Ovary (tissue), 3 donors: ENCODE measurements around the gene SLC22A14.

Source experiments
- EP300 ChIP-seq: sonication (generic); formaldehyde crosslinking; IDR thresholded peaks from one replicate; pipeline ENCODE4 v1.6.1; 2017; ENCODE audit warnings: antibody characterized with exemption
- POLR2A ChIP-seq: fragments of 450-650 bp; IDR thresholded peaks from one replicate; pipeline ENCODE4 v1.6.1; 2017; ENCODE audit warnings: antibody characterized with exemption, mild to moderate bottlenecking, moderate library complexity
- TF ChIP-seq, protein P1 (sequence below), 3 donors: fragments of 450-650 bp in 2 of 3; fragments of 200-600 bp in 1 of 3; IDR thresholded peaks; one replicate each; pipeline versions ENCODE4 v1.5.1 to v1.8.0; 2016 to 2022; ENCODE audit warnings: antibody characterized with exemption in 3 of 3, mild to moderate bottlenecking in 1 of 3
- donor health status: DM: no; HTN: no; CAD: no.

DNA sequence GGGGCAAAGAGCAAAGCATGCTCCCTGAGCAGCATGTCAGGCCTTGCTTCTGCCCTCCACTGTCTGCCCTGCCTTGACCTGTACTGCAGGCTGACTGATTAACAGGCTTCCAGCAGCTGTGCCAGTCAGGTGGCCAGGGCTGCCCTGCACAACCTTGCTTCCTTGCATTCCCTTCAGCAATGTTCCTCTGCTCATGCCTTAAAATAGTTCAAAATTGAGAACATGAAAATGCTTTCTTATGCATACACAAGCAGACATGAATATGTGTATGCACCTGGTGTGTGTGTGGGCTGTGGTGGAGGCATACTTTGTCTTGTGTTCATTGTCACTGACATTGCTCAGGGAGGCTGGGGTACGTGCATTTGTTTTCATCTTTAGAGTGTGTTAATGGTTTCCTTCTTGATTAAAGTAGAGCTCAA lies 17.7 kb upstream of the SLC22A14 start:
- TF ChIP-seq POLR2A, result no peak
- TF ChIP-seq, protein P1, sequence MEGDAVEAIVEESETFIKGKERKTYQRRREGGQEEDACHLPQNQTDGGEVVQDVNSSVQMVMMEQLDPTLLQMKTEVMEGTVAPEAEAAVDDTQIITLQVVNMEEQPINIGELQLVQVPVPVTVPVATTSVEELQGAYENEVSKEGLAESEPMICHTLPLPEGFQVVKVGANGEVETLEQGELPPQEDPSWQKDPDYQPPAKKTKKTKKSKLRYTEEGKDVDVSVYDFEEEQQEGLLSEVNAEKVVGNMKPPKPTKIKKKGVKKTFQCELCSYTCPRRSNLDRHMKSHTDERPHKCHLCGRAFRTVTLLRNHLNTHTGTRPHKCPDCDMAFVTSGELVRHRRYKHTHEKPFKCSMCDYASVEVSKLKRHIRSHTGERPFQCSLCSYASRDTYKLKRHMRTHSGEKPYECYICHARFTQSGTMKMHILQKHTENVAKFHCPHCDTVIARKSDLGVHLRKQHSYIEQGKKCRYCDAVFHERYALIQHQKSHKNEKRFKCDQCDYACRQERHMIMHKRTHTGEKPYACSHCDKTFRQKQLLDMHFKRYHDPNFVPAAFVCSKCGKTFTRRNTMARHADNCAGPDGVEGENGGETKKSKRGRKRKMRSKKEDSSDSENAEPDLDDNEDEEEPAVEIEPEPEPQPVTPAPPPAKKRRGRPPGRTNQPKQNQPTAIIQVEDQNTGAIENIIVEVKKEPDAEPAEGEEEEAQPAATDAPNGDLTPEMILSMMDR (IDR thresholded peaks at IDR 0.05), result no peak
- TF ChIP-seq EP300, result no peak
